Gastroesophageal sphincter (tissue), 3 donors: ENCODE measurements around the gene EFR3B.

Experiments used
- POLR2A ChIP-seq, 2 donors: fragments of 450-650 bp; IDR thresholded peaks; one replicate each; pipeline ENCODE4 v1.6.1; 2017; ENCODE audit warnings: antibody characterized with exemption in 2 of 2, mild to moderate bottlenecking in 2 of 2, moderate library complexity in 1 of 2
- POLR2AphosphoS5 ChIP-seq: sonication (generic); formaldehyde crosslinking; IDR thresholded peaks from one replicate; pipeline ENCODE4 v1.6.1; 2017; ENCODE audit warnings: antibody characterized with exemption
- TF ChIP-seq, protein P1 (sequence below), 4 experiments: fragments of 200-600 bp in 2 of 4; fragments of 450-650 bp in 2 of 4; sonication (generic) in 1 of 4; IDR thresholded peaks; one replicate each; pipeline ENCODE4 v1.5.1; 2017 to 2019; ENCODE audit warnings: antibody characterized with exemption in 4 of 4, mild to moderate bottlenecking in 2 of 4, moderate library complexity in 2 of 4

DNA sequence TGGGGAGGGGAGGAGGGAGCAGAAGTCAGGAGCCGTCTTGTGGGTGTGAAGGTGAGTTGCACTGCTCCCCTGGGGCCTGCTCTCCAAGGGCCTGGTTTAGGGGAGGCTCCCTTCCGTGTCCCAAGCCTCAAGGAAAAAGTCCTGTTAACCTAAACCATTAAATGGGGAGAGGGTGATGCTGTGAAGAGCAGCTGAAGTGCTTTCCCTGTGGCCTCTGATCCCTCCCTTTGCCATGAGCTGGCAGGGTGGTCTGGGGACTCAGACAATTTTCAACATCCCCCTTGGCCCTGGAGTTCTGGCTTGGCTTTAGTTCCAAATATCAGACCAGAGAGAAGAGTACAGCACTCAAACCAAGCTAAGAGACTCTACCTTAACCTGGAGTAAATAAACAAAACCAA is 127.2 kb downstream of the EFR3B start:
- TF ChIP-seq, protein P1, sequence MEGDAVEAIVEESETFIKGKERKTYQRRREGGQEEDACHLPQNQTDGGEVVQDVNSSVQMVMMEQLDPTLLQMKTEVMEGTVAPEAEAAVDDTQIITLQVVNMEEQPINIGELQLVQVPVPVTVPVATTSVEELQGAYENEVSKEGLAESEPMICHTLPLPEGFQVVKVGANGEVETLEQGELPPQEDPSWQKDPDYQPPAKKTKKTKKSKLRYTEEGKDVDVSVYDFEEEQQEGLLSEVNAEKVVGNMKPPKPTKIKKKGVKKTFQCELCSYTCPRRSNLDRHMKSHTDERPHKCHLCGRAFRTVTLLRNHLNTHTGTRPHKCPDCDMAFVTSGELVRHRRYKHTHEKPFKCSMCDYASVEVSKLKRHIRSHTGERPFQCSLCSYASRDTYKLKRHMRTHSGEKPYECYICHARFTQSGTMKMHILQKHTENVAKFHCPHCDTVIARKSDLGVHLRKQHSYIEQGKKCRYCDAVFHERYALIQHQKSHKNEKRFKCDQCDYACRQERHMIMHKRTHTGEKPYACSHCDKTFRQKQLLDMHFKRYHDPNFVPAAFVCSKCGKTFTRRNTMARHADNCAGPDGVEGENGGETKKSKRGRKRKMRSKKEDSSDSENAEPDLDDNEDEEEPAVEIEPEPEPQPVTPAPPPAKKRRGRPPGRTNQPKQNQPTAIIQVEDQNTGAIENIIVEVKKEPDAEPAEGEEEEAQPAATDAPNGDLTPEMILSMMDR (IDR thresholded peaks at IDR 0.05), result no peak
- no peak for TF ChIP-seq POLR2AphosphoS5
- no peak for TF ChIP-seq POLR2A (IDR thresholded peaks at IDR 0.05)
